GM19397 (cell line): Measurements from ENCODE around the gene ZYG11B.
"Not testable (repeated sequence)": the region's sequence is repeated elsewhere in the genome, so short reads cannot be mapped to it uniquely, and the experiment has no call there.

Source experiments
- ATAC-seq: cut with Tn5 transposase; IDR thresholded peaks from one replicate; pipeline ENCODE4 v1.9.1; 2021; ENCODE audit warnings: mild to moderate bottlenecking, moderate library complexity; ENCODE audit not compliant: unreplicated experiment

Gene ZYG11B

GRCh38 chr1:52706941-52707926 lies 19.0 kb upstream of the ZYG11B start:
- no peak for ATAC-seq

- no peak for ATAC-seq
Measured at GRCh38 chr1:52707927-52708655, 18.2 kb upstream of the ZYG11B start.

GRCh38 chr1:52709016-52709415 lies 17.2 kb upstream of the ZYG11B start:
- no peak for ATAC-seq

- no peak for ATAC-seq
Measured at GRCh38 chr1:52713590-52713989, 12.7 kb upstream of the ZYG11B start.

- not testable (repeated sequence) for ATAC-seq
Measured at GRCh38 chr1:52715296-52715695, 11.0 kb upstream of the ZYG11B start.

- ATAC-seq: no peak
Measured at GRCh38 chr1:52723260-52723659, 3.0 kb upstream of the ZYG11B start.

GRCh38 chr1:52725903-52726264 lies 369 bp upstream of the ZYG11B start:
- ATAC-seq: no peak

- ATAC-seq: no peak
Measured at GRCh38 chr1:52727114-52727586, 897 bp downstream of the ZYG11B start.

GRCh38 chr1:52727956-52728656 lies 1.9 kb downstream of the ZYG11B start:
- ATAC-seq: no peak

- ATAC-seq: no peak
Measured at GRCh38 chr1:52733368-52733767, 7.1 kb downstream of the ZYG11B start.

- not testable (repeated sequence) for ATAC-seq
Measured at GRCh38 chr1:52735371-52735770, 9.1 kb downstream of the ZYG11B start.

GRCh38 chr1:52738148-52738547 lies 11.9 kb downstream of the ZYG11B start:
- ATAC-seq: no peak

GRCh38 chr1:52738893-52739292 lies 12.6 kb downstream of the ZYG11B start:
- no peak for ATAC-seq

GRCh38 chr1:52739699-52740467 lies 13.6 kb downstream of the ZYG11B start:
- ATAC-seq: no peak

- no peak for ATAC-seq
Measured at GRCh38 chr1:52741259-52741658, 15.0 kb downstream of the ZYG11B start.

- ATAC-seq: no peak
Measured at GRCh38 chr1:52746189-52746588, 19.9 kb downstream of the ZYG11B start.

GRCh38 chr1:52747450-52747849 lies 21.2 kb downstream of the ZYG11B start:
- no peak for ATAC-seq

- ATAC-seq: no peak
Measured at GRCh38 chr1:52748119-52748518, 21.9 kb downstream of the ZYG11B start.

- not testable (repeated sequence) for ATAC-seq
Measured at GRCh38 chr1:52749496-52749895, 23.2 kb downstream of the ZYG11B start.

GRCh38 chr1:52750139-52750538 lies 23.9 kb downstream of the ZYG11B start:
- ATAC-seq: not testable (repeated sequence)
